GM12878 (cell line): ENCODE results near the gene GRIK4. TPM values are rescaled to one million over a fixed set of nuclear protein-coding genes. Genes with fewer than 3 reads are reported as not detected.

Experiments used
- ATAC-seq: fragments of 200-7000 bp; cut with Tn5 transposase; 3 replicates; pipeline ENCODE4 v1.9.1; 2020; ENCODE audit warnings: mild to moderate bottlenecking, moderate library complexity
- BruUV-seq: library from RNA; stranded (reverse); fragments of 400-500 nt; replicated peaks from 2 replicates; lab custom pipeline; 2021; lab: Mats Ljungman, UMichigan
- CTCF ChIA-PET: fragments of 300-600 bp; sonication (Branson Sonifier 250); formaldehyde crosslinking; extraction: SDS; loops from one replicate; lab custom pipeline; 2021; ENCODE audit warnings: inconsistent platforms; lab: Yijun Ruan, JAX
- POLR2A ChIA-PET: fragments of 350-600 bp; formaldehyde crosslinking; extraction: SDS; loops from one replicate; lab custom pipeline; 2021; ENCODE audit warnings: inconsistent platforms; lab: Charles Lee
- RAD21 ChIA-PET: fragments of 300-600 bp; sonication (Branson Sonifier 250); formaldehyde crosslinking; loops from one replicate; lab custom pipeline; 2023; ENCODE audit warnings: antibody characterized with exemption; ENCODE audit not compliant: unreplicated experiment; lab: Charles Lee
- SMC1A ChIA-PET: fragments of 300-600 bp; sonication (Branson Sonifier 250); formaldehyde crosslinking; loops from one replicate; lab custom pipeline; 2023; ENCODE audit not compliant: unreplicated experiment, uncharacterized antibody; lab: Charles Lee
- DNase-seq: peaks from one replicate; pipeline ENCODE4 v3.0.0-alpha.2; 2011; ENCODE audit warnings: low read depth, low spot score
- FAIRE-seq: peaks from 3 replicates; lab custom pipeline; 2011; peaks lifted over from hg19 to GRCh38; lab: Jason Lieb, UNC
- H2AFZ ChIP-seq: 2 replicates; pipeline ENCODE4 v1.6.0; 2011; ENCODE audit warnings: low read depth, low read length, control low read depth; ENCODE audit not compliant: control insufficient read depth
- H3K27ac ChIP-seq: 2 replicates; pipeline ENCODE4 v1.5.1; 2011; ENCODE audit warnings: control low read depth; ENCODE audit not compliant: control insufficient read depth, insufficient read depth
- H3K27me3 ChIP-seq, 2 experiments: replicated peaks in 1 of 2; 2 replicates each; pipeline versions ENCODE4 v1.6.0 to v1.6.1; 2011; ENCODE audit warnings: low read length in 1 of 2; ENCODE audit not compliant: control insufficient read depth in 2 of 2, insufficient read depth in 2 of 2
- H3K36me3 ChIP-seq, 2 experiments: 2 replicates each; pipeline ENCODE4 v1.5.1; 2011; ENCODE audit warnings: low read length in 1 of 2; ENCODE audit not compliant: control insufficient read depth in 2 of 2, insufficient read depth in 2 of 2
- H3K4me1 ChIP-seq: 2 replicates; pipeline ENCODE4 v1.6.1; 2011; ENCODE audit warnings: mild to moderate bottlenecking, low read length, moderate library complexity, mixed read lengths; ENCODE audit not compliant: control insufficient read depth, insufficient read depth
- H3K4me2 ChIP-seq: 2 replicates; pipeline ENCODE4 v1.6.0; 2011; ENCODE audit warnings: control low read depth; ENCODE audit not compliant: control insufficient read depth, insufficient read depth
- H3K4me3 ChIP-seq: fragments of 200-600 bp; sonication (generic); 2 replicates; pipeline ENCODE4 v1.5.1; 2016
- H3K79me2 ChIP-seq: 2 replicates; pipeline ENCODE4 v1.6.0; 2011; ENCODE audit warnings: low read length; ENCODE audit not compliant: control insufficient read depth, insufficient read depth
- H3K9ac ChIP-seq: 2 replicates; pipeline ENCODE4 v1.8.0; 2011; ENCODE audit warnings: low read length, control low read depth, mixed read lengths; ENCODE audit not compliant: control insufficient read depth, insufficient read depth
- H3K9me3 ChIP-seq: replicated peaks from 3 replicates; pipeline ENCODE4 v1.5.1; 2011; ENCODE audit warnings: mild to moderate bottlenecking, low read length; ENCODE audit not compliant: control insufficient read depth, insufficient read depth
- H4K20me1 ChIP-seq: 2 replicates; pipeline ENCODE4 v1.6.0; 2011; ENCODE audit not compliant: control insufficient read depth, insufficient read depth
- CBX5 ChIP-seq: sonication (generic); IDR thresholded peaks from 2 replicates; pipeline ENCODE4 v1.6.1; 2016; ENCODE audit warnings: low read depth, moderate library complexity, mild to moderate bottlenecking, inconsistent platforms
- E2F8 ChIP-seq: fragments of 450-650 bp; IDR thresholded peaks from 2 replicates; pipeline ENCODE4 v1.6.1; 2018; ENCODE audit warnings: mild to moderate bottlenecking, low read depth, moderate library complexity; ENCODE audit not compliant: partially characterized antibody
- EP300 ChIP-seq, 2 experiments: fragments of 150-350 bp in 1 of 2; IDR thresholded peaks; 2 replicates each; pipeline ENCODE4 v1.6.1; 2011 to 2012; ENCODE audit warnings: low read depth in 2 of 2, low read length in 2 of 2, borderline replicate concordance in 1 of 2, improper control_type of control experiment in 1 of 2, inconsistent platforms in 1 of 2; ENCODE audit not compliant: control insufficient read depth in 1 of 2
- GABPA ChIP-seq: IDR thresholded peaks from 2 replicates; pipeline ENCODE4 v1.6.1; 2014; ENCODE audit warnings: antibody characterized with exemption, low read depth, mild to moderate bottlenecking, inconsistent platforms
- KDM1A ChIP-seq: fragments of 200-600 bp; sonication (generic); IDR thresholded peaks from 2 replicates; pipeline ENCODE4 v1.6.1; 2016; ENCODE audit warnings: borderline replicate concordance
- PAX5 ChIP-seq: IDR thresholded peaks from 2 replicates; pipeline ENCODE4 v1.6.1; 2011; ENCODE audit warnings: low read depth, low read length, borderline replicate concordance
- RAD21 ChIP-seq: IDR thresholded peaks from 2 replicates; pipeline ENCODE4 v1.6.1; 2011; ENCODE audit warnings: mild to moderate bottlenecking, low read depth, low read length, moderate library complexity; ENCODE audit not compliant: insufficient read depth
- SKIL ChIP-seq: fragments of 450-650 bp; IDR thresholded peaks from 2 replicates; pipeline ENCODE4 v1.6.1; 2017; ENCODE audit warnings: mild to moderate bottlenecking, low read depth, inconsistent platforms; ENCODE audit not compliant: poor library complexity, severe bottlenecking
- SMAD1 ChIP-seq: fragments of 450-650 bp; IDR thresholded peaks from 2 replicates; pipeline ENCODE4 v1.6.1; 2018; ENCODE audit warnings: mild to moderate bottlenecking, low read depth; ENCODE audit not compliant: partially characterized antibody
- SP1 ChIP-seq: IDR thresholded peaks from one replicate; pipeline ENCODE4 v1.6.1; 2011; ENCODE audit warnings: low read depth, low read length
- SUPT20H ChIP-seq: IDR thresholded peaks from 2 replicates; pipeline ENCODE4 v1.6.1; 2011; ENCODE audit warnings: low read depth, mild to moderate bottlenecking, low read length, moderate library complexity, borderline replicate concordance; ENCODE audit not compliant: control insufficient read depth
- TAF1 ChIP-seq: IDR thresholded peaks from 2 replicates; pipeline ENCODE4 v1.6.1; 2011; ENCODE audit warnings: mild to moderate bottlenecking, low read depth, low read length, borderline replicate concordance
- ZBED1 ChIP-seq: IDR thresholded peaks from 2 replicates; pipeline ENCODE4 v1.6.1; 2016; ENCODE audit warnings: borderline replicate concordance
- ZSCAN29 ChIP-seq: fragments of 450-650 bp; IDR thresholded peaks from 2 replicates; pipeline ENCODE4 v1.6.1; 2017; ENCODE audit warnings: mild to moderate bottlenecking, moderate library complexity
- WGBS: methylation state at CpG from one replicate; pipeline ENCODE4 v1.1.6; 2016; ENCODE audit warnings: low lambda C conversion rate; ENCODE audit not compliant: insufficient replicate concordance, insufficient coverage; ENCODE audit errors: missing lambda C conversion rate; 5-methylcytosine and 5-hydroxymethylcytosine counted together
- in situ Hi-C: fragments of 300-500 bp; cut with MboI; formaldehyde crosslinking; loops from 9 replicates; pipeline ENCODE4 v1.14.3; 2018; ENCODE audit warnings: mixed read lengths
- intact Hi-C: fragments of 100-400 bp; cut with micrococcal nuclease; formaldehyde crosslinking; loops from one replicate; pipeline ENCODE4 v1.14.2; 2022; ENCODE audit not compliant: unreplicated experiment
- polyA plus RNA-seq, 11 experiments: library from polyadenylated mRNA; depleted of rRNA in 4 of 11; unstranded in 6 of 11; stranded (reverse) in 5 of 11; fragments of >200 nt; fragmentation: Nextera tagmentation in 4 of 11; fragmentation: Illumina TruSeq in 1 of 11; extraction: Ambion mirVana in 4 of 11; extraction: Trizol in 1 of 11; gene quantifications; 1 replicate in 1 of 11; 2 replicates in 10 of 11; pipeline versions ENCODE4 v1.2.1 to v1.2.3, GENCODE V29; 2011 to 2016; ENCODE audit warnings: inconsistent platforms in 2 of 11, missing spikeins in 2 of 11, low read depth in 1 of 11
- total RNA-seq, 4 experiments: library from RNA; depleted of rRNA in 3 of 4; stranded (reverse); fragments of >200 nt in 3 of 4; fragmentation: Illumina TruSeq in 1 of 4; extraction: Trizol in 1 of 4; gene quantifications; 2 replicates each; pipeline versions ENCODE4 v1.2.1 to v1.2.3, GENCODE V29; 2013 to 2021

Gene GRIK4
- total and polyA plus RNA-seq, 10 of the 15 experiments (the other 5 are each of a cell fraction or from before 2014, with no cell fraction given), result 0.33 to 3.6 (median 0.72) TPM

DNA sequence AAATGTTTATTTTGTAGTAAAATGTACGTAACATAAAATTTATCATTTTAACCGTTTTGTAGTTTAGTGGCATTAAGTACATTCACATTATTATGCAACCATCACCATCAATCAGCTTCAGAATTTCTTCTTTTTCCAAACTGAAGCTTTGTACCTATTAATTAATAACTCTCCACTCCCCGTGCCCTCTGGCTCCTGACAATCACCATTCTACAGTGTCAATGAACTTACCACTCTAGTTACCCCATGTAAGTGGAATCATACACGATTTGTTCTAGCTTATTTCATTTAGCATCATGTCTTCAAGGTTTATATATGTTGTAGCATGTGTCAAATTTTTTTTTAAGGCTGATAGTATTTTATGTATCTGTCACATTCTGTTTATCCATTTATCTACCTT lies 522.1 kb downstream of the GRIK4 start:
- Histone ChIP-seq H3K27me3 (no peaks in the 10 kb centered on the region), H3K9ac (no peak overlapping the region), H4K20me1 (no peaks in the 10 kb centered on the region), H3K4me2 (no peak overlapping the region), H3K4me1 (peaks cover 14% of the 10 kb centered on the region), H3K79me2 (peaks cover 2% of the 10 kb centered on the region), H3K9me3 (no peaks in the 10 kb centered on the region; the same call in 1 of the 3 replicates), H3K4me3 (no peak overlapping the region), H2AFZ (no peak overlapping the region), H3K36me3 (no peaks in the 10 kb centered on the region), H3K27ac (no peak overlapping the region)
- ATAC-seq (no peak), FAIRE-seq (no peak), DNase-seq (no peak)
- ChIA-PET CTCF (interaction anchor here (1.2 to 2.0 kb wide), 3 partner anchors 26 to 161 kb away, joined by 4 to 7 read pairs (median 4); no protein-coding TSS in a partner anchor), POLR2A (no interaction called here), RAD21 (interaction anchor here (1.3 kb wide), 1 partner anchor 160 kb away, joined by 3 read pairs; no protein-coding TSS in a partner anchor), SMC1A (interaction anchor here (0.9 to 2.7 kb wide), 4 partner anchors 9 to 72 kb away, joined by 3 to 13 read pairs (median 8); partner anchors contain the start of gene TBCEL)
- WGBS, result 98% methylated on average over 4 of the region's 4 CpGs
- BruUV-seq, result no TSS peak
- no peak for TF ChIP-seq TAF1
- no peak for TF ChIP-seq ZBED1
- no peak for TF ChIP-seq PAX5
- TF ChIP-seq KDM1A, result no peak
- TF ChIP-seq E2F8, result no peak
- no peak for TF ChIP-seq CBX5
- no peak for TF ChIP-seq SP1
- no peak for TF ChIP-seq SUPT20H
- no peak for TF ChIP-seq RAD21
- TF ChIP-seq SKIL, result no peak
- TF ChIP-seq GABPA, result no peak
- TF ChIP-seq SMAD1, result no peak
- no peak for TF ChIP-seq EP300 (IDR thresholded peaks at IDR 0.05; ENCODE audit: borderline replicate concordance in 1 of 2, control insufficient read depth in 1 of 2, low read depth in 2 of 2, low read length in 2 of 2)
- no peak for TF ChIP-seq ZSCAN29
- intact Hi-C loops (loop anchor here (2.0 kb wide), 2 partner anchors 79 to 161 kb away; no protein-coding TSS in a partner anchor), in situ Hi-C loops (no loop called here)
